Raji (cell line): ENCODE results near the gene LIN7A.

Experiments
- POLR2A ChIP-seq: IDR thresholded peaks from 2 replicates; pipeline ENCODE4 v1.6.1; 2011; ENCODE audit warnings: low read depth, low read length, control low read depth; ENCODE audit not compliant: insufficient read depth

Gene LIN7A

GRCh38 chr12:80813820-80814219 is 123.9 kb downstream of the LIN7A start:
- TF ChIP-seq POLR2A = no peak

GRCh38 chr12:80811957-80812708 is 125.6 kb downstream of the LIN7A start:
- TF ChIP-seq POLR2A = no peak

GRCh38 chr12:80810874-80811273 is 126.9 kb downstream of the LIN7A start:
- no peak for TF ChIP-seq POLR2A

GRCh38 chr12:80807640-80808288 is 130.0 kb downstream of the LIN7A start:
- TF ChIP-seq POLR2A = no peak

- TF ChIP-seq POLR2A = no peak
These were observed 132.6 kb downstream of the LIN7A start for GRCh38 chr12:80805106-80805505.

GRCh38 chr12:80802652-80803400 is 134.9 kb downstream of the LIN7A start:
- TF ChIP-seq POLR2A = no peak

GRCh38 chr12:80798281-80798680 is 139.5 kb downstream of the LIN7A start:
- no peak for TF ChIP-seq POLR2A

- TF ChIP-seq POLR2A = no peak
These were observed 143.2 kb downstream of the LIN7A start for GRCh38 chr12:80794551-80794950.

GRCh38 chr12:80792861-80793260 is 144.9 kb downstream of the LIN7A start:
- no peak for TF ChIP-seq POLR2A

GRCh38 chr12:80791863-80792262 is 145.9 kb downstream of the LIN7A start:
- no peak for TF ChIP-seq POLR2A

GRCh38 chr12:80781313-80781712 is 156.4 kb downstream of the LIN7A start:
- no peak for TF ChIP-seq POLR2A

GRCh38 chr12:80780746-80781145 is 157.0 kb downstream of the LIN7A start:
- TF ChIP-seq POLR2A = no peak

- TF ChIP-seq POLR2A = no peak
These were observed 159.7 kb downstream of the LIN7A start for GRCh38 chr12:80778005-80778541.

- no peak for TF ChIP-seq POLR2A
These were observed 160.1 kb downstream of the LIN7A start for GRCh38 chr12:80777587-80777986.

GRCh38 chr12:80776706-80777105 is 161.0 kb downstream of the LIN7A start:
- no peak for TF ChIP-seq POLR2A

GRCh38 chr12:80770958-80771357 is 166.8 kb downstream of the LIN7A start:
- no peak for TF ChIP-seq POLR2A
